CD4-positive, alpha-beta T cell treated with Interleukin-1 beta for 1 hour (primary cell): ENCODE results near the gene RGS7.
"Not testable (repeated sequence)": the region's sequence is repeated elsewhere in the genome, so short reads cannot be mapped to it uniquely, and the experiment has no call there.

Source experiments
- DNase-seq, 2 donors: peaks; one replicate each; pipeline ENCODE4 v3.0.0-alpha.2; 2020 to 2022

The RGS7 gene

DNA sequence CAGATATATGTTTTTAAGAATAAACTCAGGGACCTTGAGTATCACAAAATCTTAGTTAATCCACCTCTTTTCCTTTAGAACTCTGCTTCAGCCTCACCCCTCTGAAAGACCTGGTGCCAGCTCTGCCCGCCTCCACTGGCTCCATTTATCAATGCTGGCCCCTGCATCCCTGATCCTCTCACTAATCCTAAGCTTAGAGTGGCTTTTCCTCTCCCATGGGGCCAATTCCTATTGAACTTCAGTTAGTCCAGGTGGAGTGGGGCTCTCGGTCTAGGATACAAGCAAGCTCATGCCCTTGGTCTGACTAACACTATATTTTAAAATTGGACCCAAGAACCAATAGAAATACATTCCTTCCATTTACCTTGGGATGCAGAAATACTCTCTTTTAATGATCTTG, 87.0 kb downstream of the RGS7 start:
- DNase-seq: no peak

- no peak for DNase-seq
These were observed 87.9 kb downstream of the RGS7 start for GRCh38 chr1:241269116-241269515.

GRCh38 chr1:241266121-241266520, 90.9 kb downstream of the RGS7 start:
- DNase-seq: no peak

DNA sequence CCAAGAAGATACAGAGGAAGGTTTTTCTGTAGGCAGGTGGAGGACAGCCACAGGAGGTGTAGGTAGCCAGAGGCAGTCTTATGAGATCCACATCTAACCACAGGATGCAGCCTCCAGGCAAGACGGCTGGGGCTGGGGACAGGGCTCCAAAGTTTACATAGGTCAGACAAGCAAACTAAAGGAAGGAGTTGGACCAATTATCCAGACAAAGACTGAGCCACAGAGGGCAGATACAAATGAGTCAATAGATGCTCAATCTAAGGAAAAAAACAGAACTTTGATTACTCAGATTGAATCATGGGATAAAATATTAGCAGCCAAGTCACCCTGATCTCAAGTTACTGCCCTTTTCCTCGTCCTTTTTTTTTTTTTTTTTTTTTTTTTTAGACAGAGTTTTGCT, 91.6 kb downstream of the RGS7 start:
- no peak for DNase-seq

DNA sequence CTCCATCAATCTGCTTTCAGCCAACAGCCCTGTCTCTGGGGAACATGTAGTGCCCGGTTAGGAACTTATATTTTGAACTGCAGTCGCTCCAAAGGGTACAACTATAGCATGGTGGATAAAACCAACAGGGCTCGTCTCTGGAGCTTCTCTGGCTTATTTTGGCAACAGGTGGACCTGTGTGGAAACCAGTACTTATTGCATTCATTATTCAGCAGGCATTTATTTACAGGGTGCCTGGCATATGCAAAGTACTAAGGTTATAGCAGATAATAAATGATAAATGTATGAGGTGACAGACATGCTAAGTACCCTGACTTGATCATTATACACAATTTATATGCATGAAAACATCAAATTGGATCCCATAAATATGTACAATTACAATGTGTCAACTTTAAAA, 93.7 kb downstream of the RGS7 start:
- no peak for DNase-seq

- DNase-seq: no peak
These were observed 103.5 kb downstream of the RGS7 start for GRCh38 chr1:241253471-241253870.

DNA sequence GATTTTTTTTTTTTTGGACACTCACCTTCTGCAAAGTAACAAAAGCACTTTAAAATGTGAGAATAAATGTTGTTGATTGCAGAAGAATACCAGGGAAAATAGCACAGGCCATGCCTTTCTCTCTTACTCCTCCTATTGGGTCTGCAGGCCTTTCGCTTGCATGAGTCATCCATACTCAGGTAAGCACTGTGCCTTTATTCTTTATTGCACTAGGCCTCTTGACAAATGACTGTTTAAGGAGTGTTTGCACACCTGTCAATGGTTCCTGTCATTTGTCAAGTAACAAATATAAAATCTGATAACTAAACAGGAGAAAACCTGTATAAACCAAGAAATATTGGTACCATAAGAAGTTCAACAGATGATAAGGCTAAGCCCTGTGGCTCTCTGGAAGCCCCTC, 106.5 kb downstream of the RGS7 start:
- no peak for DNase-seq

DNA sequence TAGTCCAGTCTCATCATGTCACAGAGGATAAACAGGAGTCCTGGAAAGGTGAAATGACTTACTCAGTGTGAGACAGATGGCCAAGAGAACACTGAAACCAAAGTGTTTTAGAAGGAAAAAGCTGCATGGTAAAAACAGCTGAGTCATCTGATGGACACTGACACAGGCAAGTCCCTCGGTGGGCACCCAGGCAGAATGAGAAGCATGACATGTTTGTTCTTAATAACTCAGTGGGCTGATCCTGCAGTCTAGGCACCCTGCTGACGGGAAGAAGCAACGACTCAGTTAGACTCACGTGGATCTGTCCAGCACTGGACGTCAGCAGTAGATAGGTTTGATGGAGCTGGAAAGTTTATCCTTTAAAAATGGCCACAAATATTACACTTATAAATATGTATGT, 116.9 kb downstream of the RGS7 start:
- no peak for DNase-seq

GRCh38 chr1:241237873-241238272, 119.1 kb downstream of the RGS7 start:
- no peak for DNase-seq

DNA sequence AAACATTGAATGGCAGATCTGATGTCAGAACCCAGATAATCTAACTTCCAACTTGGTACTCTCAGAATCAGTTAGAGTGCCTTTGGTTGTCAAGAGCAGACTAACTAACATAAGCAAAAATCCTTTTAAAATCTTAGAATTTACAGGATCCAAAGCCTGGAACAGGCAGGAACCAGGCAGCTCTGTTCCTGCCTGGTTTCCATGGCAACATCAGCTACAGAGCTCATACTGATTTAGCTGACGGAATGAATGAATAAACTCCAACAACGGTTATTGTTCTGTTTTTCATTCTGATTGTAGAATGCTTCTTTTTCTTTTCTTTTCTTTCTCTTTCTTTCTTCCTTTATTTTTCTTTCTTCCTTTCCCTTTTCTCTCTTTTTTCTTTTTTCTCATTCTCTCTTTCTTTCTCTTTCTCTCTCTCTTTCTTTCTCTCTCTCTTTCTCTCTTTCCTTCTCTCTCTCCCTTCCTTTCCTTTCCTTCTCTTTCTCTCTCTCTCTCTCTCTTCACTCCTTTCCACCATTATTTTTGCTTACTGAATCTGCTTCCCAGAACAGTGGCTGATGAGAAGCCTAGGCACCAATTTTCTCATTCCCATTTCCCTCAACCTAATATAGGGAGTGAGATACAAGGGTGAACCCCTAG, 121.6 kb downstream of the RGS7 start:
- no peak for DNase-seq

- no peak for DNase-seq
These were observed 127.3 kb downstream of the RGS7 start for GRCh38 chr1:241229711-241230110.

GRCh38 chr1:241229216-241229615, 127.8 kb downstream of the RGS7 start:
- no peak for DNase-seq

DNA sequence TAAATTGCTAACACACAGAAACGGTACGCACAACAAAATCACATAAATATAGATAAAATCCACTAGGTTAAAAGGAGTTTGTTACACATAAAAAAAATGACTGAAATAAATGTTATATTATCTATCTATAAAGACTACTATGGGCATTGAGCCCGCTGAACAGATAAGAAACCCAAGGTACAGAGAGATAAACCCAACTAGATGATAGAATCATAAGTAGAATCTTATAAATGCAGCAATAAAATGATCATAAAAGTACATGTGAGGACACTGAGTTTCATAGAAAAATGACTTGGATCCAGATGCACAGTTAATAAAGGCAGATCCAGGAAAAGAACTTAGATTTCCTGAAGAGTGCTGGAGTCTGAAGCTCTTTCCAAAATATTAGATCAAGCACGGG, 128.7 kb downstream of the RGS7 start:
- no peak for DNase-seq

- DNase-seq: no peak
These were observed 131.3 kb downstream of the RGS7 start for GRCh38 chr1:241225741-241226140.

GRCh38 chr1:241224189-241224588, 132.8 kb downstream of the RGS7 start:
- DNase-seq: not testable (repeated sequence)

- not testable (repeated sequence) for DNase-seq
These were observed 134.2 kb downstream of the RGS7 start for GRCh38 chr1:241222813-241223212.

DNA sequence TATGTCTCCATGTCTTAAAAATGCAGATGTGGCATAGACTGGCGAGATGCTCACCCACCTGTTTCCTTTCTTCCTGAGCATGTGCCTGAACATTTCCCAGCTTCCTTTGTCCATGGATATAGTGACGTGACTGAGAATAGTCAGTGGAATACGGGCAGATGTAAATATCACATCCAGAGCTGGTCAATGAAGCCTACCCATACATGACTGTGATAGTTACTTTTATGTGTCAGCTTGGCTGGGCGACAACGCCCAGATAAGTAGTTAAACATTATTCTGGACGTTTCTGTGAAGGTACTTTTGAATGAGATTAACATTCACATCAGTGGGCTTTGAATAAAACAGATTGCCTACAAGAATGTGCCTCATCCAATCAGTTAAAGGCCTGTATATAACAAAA, 135.7 kb downstream of the RGS7 start:
- DNase-seq: no peak

DNA sequence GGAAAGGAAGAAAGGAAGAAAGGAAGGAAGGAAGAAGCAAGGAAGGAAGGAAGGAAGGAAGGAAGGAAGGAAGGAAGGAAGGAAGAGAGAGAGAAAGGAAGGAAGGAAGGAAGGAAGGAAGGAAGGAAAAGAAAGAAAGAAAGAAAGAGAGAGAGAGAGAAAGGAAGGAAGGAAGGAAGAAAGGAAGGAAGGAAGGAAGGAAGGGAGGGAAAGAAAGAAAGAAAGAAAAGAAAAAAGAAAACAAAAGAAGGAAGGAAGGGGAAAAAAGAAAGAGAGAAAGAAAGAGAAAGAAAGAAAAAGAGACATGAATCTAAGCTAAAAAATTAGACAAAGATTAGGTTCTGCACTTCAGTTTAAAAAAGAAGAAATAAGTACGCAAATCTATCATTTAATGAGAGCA, 136.1 kb downstream of the RGS7 start:
- not testable (repeated sequence) for DNase-seq

GRCh38 chr1:241219449-241219848, 137.6 kb downstream of the RGS7 start:
- DNase-seq: no peak

DNA sequence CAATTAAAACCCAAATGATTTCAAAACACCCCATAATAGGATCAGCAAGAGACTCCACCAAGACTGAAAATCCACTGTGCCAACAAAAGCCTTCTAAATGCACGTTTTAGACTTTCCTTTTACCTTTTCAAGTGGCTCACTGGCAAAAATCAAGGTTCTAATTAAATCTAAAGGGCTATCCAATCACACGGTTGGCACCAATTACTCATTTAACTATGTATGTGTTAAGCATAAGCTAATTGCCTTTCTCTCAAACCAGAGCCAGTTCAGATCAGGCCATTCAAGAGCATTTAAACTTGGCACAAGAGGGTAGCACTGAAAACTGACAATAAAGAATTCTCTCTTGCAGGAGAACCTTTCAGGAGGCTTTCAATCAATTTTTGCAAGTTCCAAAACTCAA, 139.5 kb downstream of the RGS7 start:
- no peak for DNase-seq

DNA sequence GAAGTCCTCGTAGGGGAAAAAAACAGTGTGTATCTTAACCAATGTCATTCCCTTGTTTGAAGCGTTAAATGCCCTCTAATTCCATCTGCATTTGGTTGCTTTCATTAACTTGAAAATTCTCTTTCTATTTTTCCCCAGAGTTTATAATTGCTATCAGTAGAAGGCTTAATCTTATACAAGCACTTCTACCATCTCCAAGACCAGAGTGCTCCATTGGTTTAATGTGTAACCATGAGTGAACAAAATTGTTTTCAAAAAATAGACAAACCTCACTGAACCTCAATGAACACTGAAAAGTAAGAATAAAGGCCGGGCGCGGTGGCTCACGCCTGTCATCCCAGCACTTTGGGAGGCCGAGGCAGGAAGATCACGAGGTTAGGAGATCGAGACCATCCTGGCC, 141.3 kb downstream of the RGS7 start:
- no peak for DNase-seq

DNA sequence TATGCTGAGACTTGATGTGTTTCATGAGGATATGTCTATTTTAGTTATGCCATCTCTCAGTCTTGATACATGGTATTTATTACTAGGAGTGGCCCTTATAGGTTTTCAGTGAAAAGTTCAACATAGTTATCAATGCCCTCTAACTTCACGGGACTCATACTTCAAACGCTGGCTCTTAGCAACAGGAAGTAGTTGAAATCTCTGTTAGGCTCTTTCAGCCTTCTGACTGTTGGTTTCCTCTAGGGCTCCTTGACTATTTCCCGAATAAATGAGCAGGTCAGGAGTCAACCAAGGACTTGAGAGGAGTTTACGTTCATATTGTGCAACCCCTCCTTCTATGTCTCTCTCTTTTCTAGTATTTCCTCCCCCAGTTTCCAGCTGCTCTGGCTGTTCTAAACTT, 141.8 kb downstream of the RGS7 start:
- no peak for DNase-seq

DNA sequence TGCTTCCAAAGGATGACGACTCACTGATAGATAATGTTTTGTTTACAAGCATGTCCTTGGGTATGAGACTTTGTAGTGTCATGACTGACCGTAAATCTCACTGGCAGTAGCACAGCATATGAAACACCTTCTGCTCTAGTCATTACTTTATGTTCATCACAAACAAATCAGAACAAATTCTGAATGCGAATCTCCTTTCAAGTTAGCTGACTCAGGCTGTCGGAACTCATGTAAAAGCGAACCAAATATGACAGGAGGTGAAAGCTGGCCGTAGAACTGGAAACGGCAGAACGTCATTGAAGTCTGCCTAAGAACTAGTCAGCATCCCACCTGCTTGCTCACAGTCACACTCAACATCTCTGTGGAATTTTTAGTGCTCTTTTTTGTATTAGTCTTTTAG, 143.9 kb downstream of the RGS7 start:
- DNase-seq: no peak

- DNase-seq: no peak
These were observed 144.4 kb downstream of the RGS7 start for GRCh38 chr1:241212628-241213027.

- no peak for DNase-seq
These were observed 148.1 kb downstream of the RGS7 start for GRCh38 chr1:241208910-241209379.

- no peak for DNase-seq
These were observed 153.2 kb downstream of the RGS7 start for GRCh38 chr1:241203817-241204216.
